ENCODE results near the gene AGR2. TPM values are rescaled to one million over a fixed set of nuclear protein-coding genes. Genes with fewer than 3 reads are reported as not detected.

Gene AGR2
- total and polyA plus RNA-seq, 7 experiments from 2014 or later = not detected

GRCh38 chr7:16753102-16753931 is 51.5 kb downstream of the AGR2 start, which contains the start of gene TSPAN13:
TSPAN13 (plus strand) TSS chr7:16753755; CDS start chr7:16753968, 213 bp downstream.
- Mint-ChIP-seq H3K36me3 (no peaks in the 10 kb centered on the region), H3K27ac (peak within 1 kb of the TSS in 1 of 9 donors; percentile 90), H3K9me3 (peaks cover 0 to 2% (median 0%) of the 10 kb centered on the region in 11 donors), H3K4me3 (peak within 1 kb of the TSS; percentile 70 to 91 (median 82)), H3K27me3 (peaks cover 31 to 60% (median 44%) of the 10 kb centered on the region in 5 donors), H3K4me1 (peaks cover 9 to 15% (median 11%) of the 10 kb centered on the region in 7 donors)
- ChIA-PET CTCF (no interaction called here), POLR2A (no interaction called here)
- intact Hi-C loops (cut with micrococcal nuclease) = loop anchor here in 1 of 2 donors (2.0 to 5.0 kb wide), 3 partner anchors 56 to 333 kb away; partner anchors contain the start of genes ANKMY2 and CRPPA
- peak in 7 of 9 donors; percentile 2 to 69 (median 18) for DNase-seq
- Histone ChIP-seq H3K9me3 (ENCODE audit: control insufficient read depth in 2 of 3, low read length in 3 of 3) (no peaks in the 10 kb centered on the region), H3K27ac (ENCODE audit: low read depth, low read length) (no peak within 1 kb of the TSS), H3K4me3 (ENCODE audit: low read length) (peak within 1 kb of the TSS; percentile 43), H3K4me1 (ENCODE audit: control insufficient read depth in 2 of 2, insufficient read depth in 2 of 2, low read length in 2 of 2) (peaks cover 0 to 5% of the 10 kb centered on the region in 2 donors), H3K36me3 (ENCODE audit: control insufficient read depth in 2 of 3, insufficient read depth in 3 of 3, low read length in 3 of 3) (no peaks in the 10 kb centered on the region), H3K27me3 (ENCODE audit: control insufficient read depth in 2 of 2, insufficient read depth in 2 of 2, low read length in 2 of 2) (peaks cover 3 to 8% of the 10 kb centered on the region in 2 donors)
- peak; percentile 83 for ATAC-seq

GRCh38 chr7:16747102-16747501 is 57.7 kb downstream of the AGR2 start:
- Mint-ChIP-seq H3K36me3 (no peaks in the 10 kb centered on the region), H3K4me3 (no peak overlapping the region)
- CTCF ChIA-PET = no interaction called here

GRCh38 chr7:16745645-16746044 is 59.2 kb downstream of the AGR2 start:
- intact Hi-C loops (cut with micrococcal nuclease) = no loop called here
- ChIA-PET POLR2A (no interaction called here), CTCF (no interaction called here)
- no peaks in the 10 kb centered on the region for H3K4me1 ChIP-seq (ENCODE audit: control insufficient read depth in 2 of 2, insufficient read depth in 2 of 2, low read length in 2 of 2)
- Mint-ChIP-seq H3K36me3 (no peaks in the 10 kb centered on the region), H3K27ac (no peak overlapping the region), H3K9me3 (no peaks in the 10 kb centered on the region), H3K27me3 (peaks cover 0 to 7% (median 2%) of the 10 kb centered on the region in 5 donors), H3K4me3 (no peak overlapping the region), H3K4me1 (no peaks in the 10 kb centered on the region)
- no peak overlapping the region for H3K4me3 ChIP-seq (ENCODE audit: low read length)
- H3K9me3 ChIP-seq (ENCODE audit: control insufficient read depth in 2 of 3, low read length in 3 of 3) = no peaks in the 10 kb centered on the region
- DNase-seq (no peak), ATAC-seq (no peak)
- no peaks in the 10 kb centered on the region for H3K36me3 ChIP-seq (ENCODE audit: control insufficient read depth in 2 of 3, insufficient read depth in 3 of 3, low read length in 3 of 3)
- H3K27me3 ChIP-seq (ENCODE audit: control insufficient read depth in 2 of 2, insufficient read depth in 2 of 2, low read length in 2 of 2) = no peaks in the 10 kb centered on the region
- H3K27ac ChIP-seq (ENCODE audit: low read depth, low read length) = no peak overlapping the region

More at GRCh38 chr7:16747102-16747501, 57.7 kb downstream of the AGR2 start:
- no peaks in the 10 kb centered on the region for H3K27me3 ChIP-seq (ENCODE audit: control insufficient read depth in 2 of 2, insufficient read depth in 2 of 2, low read length in 2 of 2)
- Mint-ChIP-seq H3K27ac (no peak overlapping the region), H3K4me1 (no peaks in the 10 kb centered on the region), H3K9me3 (no peaks in the 10 kb centered on the region), H3K27me3 (peaks cover 0 to 18% (median 9%) of the 10 kb centered on the region in 5 donors)
- H3K27ac ChIP-seq (ENCODE audit: low read depth, low read length) = no peak overlapping the region
- no peak overlapping the region for H3K4me3 ChIP-seq (ENCODE audit: low read length)
- ATAC-seq (no peak), DNase-seq (no peak)
- H3K36me3 ChIP-seq (ENCODE audit: control insufficient read depth in 2 of 3, insufficient read depth in 3 of 3, low read length in 3 of 3) = no peaks in the 10 kb centered on the region
- no peaks in the 10 kb centered on the region for H3K9me3 ChIP-seq (ENCODE audit: control insufficient read depth in 2 of 3, low read length in 3 of 3)
- no peaks in the 10 kb centered on the region for H3K4me1 ChIP-seq (ENCODE audit: control insufficient read depth in 2 of 2, insufficient read depth in 2 of 2, low read length in 2 of 2)
- POLR2A ChIA-PET = no interaction called here
- intact Hi-C loops (cut with micrococcal nuclease) = no loop called here

- Histone ChIP-seq H3K36me3 (ENCODE audit: control insufficient read depth in 2 of 3, insufficient read depth in 3 of 3, low read length in 3 of 3) (no peaks in the 10 kb centered on the region), H3K9me3 (ENCODE audit: control insufficient read depth in 2 of 3, low read length in 3 of 3) (no peaks in the 10 kb centered on the region), H3K27me3 (ENCODE audit: control insufficient read depth in 2 of 2, insufficient read depth in 2 of 2, low read length in 2 of 2) (no peaks in the 10 kb centered on the region), H3K4me1 (ENCODE audit: control insufficient read depth in 2 of 2, insufficient read depth in 2 of 2, low read length in 2 of 2) (no peaks in the 10 kb centered on the region), H3K4me3 (ENCODE audit: low read length) (no peak overlapping the region), H3K27ac (ENCODE audit: low read depth, low read length) (no peak overlapping the region)
- DNase-seq (no peak), ATAC-seq (no peak)
- CTCF ChIA-PET = no interaction called here
- Mint-ChIP-seq H3K27me3 (peaks cover 0 to 4% (median 0%) of the 10 kb centered on the region in 5 donors), H3K27ac (peak overlapping the region in 1 of 9 donors; percentile 20), H3K36me3 (no peaks in the 10 kb centered on the region), H3K4me3 (no peak overlapping the region), H3K4me1 (no peaks in the 10 kb centered on the region), H3K9me3 (no peaks in the 10 kb centered on the region)
- POLR2A ChIA-PET = no interaction called here
- intact Hi-C loops (cut with micrococcal nuclease) = no loop called here
These were observed 60.1 kb downstream of the AGR2 start for GRCh38 chr7:16744518-16745250.

GRCh38 chr7:16743236-16743635 is 61.6 kb downstream of the AGR2 start:
- Mint-ChIP-seq H3K9me3 (no peaks in the 10 kb centered on the region), H3K4me1 (no peaks in the 10 kb centered on the region)
- intact Hi-C loops (cut with micrococcal nuclease) = no loop called here

GRCh38 chr7:16742547-16742946 is 62.3 kb downstream of the AGR2 start:
- POLR2A ChIA-PET = interaction anchor here (0.6 kb wide), 1 partner anchor 191 kb away, joined by 3 read pairs; no protein-coding TSS in a partner anchor
- no peak for ATAC-seq

More at GRCh38 chr7:16743236-16743635, 61.6 kb downstream of the AGR2 start:
- H3K36me3 ChIP-seq (ENCODE audit: control insufficient read depth in 2 of 3, insufficient read depth in 3 of 3, low read length in 3 of 3) = no peaks in the 10 kb centered on the region
- no peaks in the 10 kb centered on the region for H3K36me3 Mint-ChIP-seq
- POLR2A ChIA-PET = interaction anchor here (0.6 kb wide), 1 partner anchor 192 kb away, joined by 3 read pairs; no protein-coding TSS in a partner anchor
- DNase-seq (no peak), ATAC-seq (no peak)
- no peaks in the 10 kb centered on the region for H3K9me3 ChIP-seq (ENCODE audit: control insufficient read depth in 2 of 3, low read length in 3 of 3)
- no peak overlapping the region for H3K27ac Mint-ChIP-seq
- no peaks in the 10 kb centered on the region for H3K4me1 ChIP-seq (ENCODE audit: control insufficient read depth in 2 of 2, insufficient read depth in 2 of 2, low read length in 2 of 2)
- CTCF ChIA-PET = no interaction called here
- no peak overlapping the region for H3K4me3 ChIP-seq (ENCODE audit: low read length)
- peaks cover 0 to 4% (median 0%) of the 10 kb centered on the region in 5 donors for H3K27me3 Mint-ChIP-seq
- H3K27me3 ChIP-seq (ENCODE audit: control insufficient read depth in 2 of 2, insufficient read depth in 2 of 2, low read length in 2 of 2) = no peaks in the 10 kb centered on the region
- no peak overlapping the region for H3K27ac ChIP-seq (ENCODE audit: low read depth, low read length)
- H3K4me3 Mint-ChIP-seq = no peak overlapping the region

More at GRCh38 chr7:16742547-16742946, 62.3 kb downstream of the AGR2 start:
- no peak overlapping the region for H3K27ac Mint-ChIP-seq
- Histone ChIP-seq H3K4me3 (ENCODE audit: low read length) (no peak overlapping the region), H3K27ac (ENCODE audit: low read depth, low read length) (no peak overlapping the region), H3K36me3 (ENCODE audit: control insufficient read depth in 2 of 3, insufficient read depth in 3 of 3, low read length in 3 of 3) (no peaks in the 10 kb centered on the region), H3K9me3 (ENCODE audit: control insufficient read depth in 2 of 3, low read length in 3 of 3) (no peaks in the 10 kb centered on the region), H3K4me1 (ENCODE audit: control insufficient read depth in 2 of 2, insufficient read depth in 2 of 2, low read length in 2 of 2) (no peaks in the 10 kb centered on the region), H3K27me3 (ENCODE audit: control insufficient read depth in 2 of 2, insufficient read depth in 2 of 2, low read length in 2 of 2) (no peaks in the 10 kb centered on the region)
- CTCF ChIA-PET = no interaction called here
- no peaks in the 10 kb centered on the region for H3K4me1 Mint-ChIP-seq
- intact Hi-C loops (cut with micrococcal nuclease) = no loop called here
- H3K36me3 Mint-ChIP-seq = no peaks in the 10 kb centered on the region
- no peaks in the 10 kb centered on the region for H3K9me3 Mint-ChIP-seq
- DNase-seq = no peak
- H3K4me3 Mint-ChIP-seq = no peak overlapping the region
- peaks cover 0 to under 1% (median 0%) of the 10 kb centered on the region in 5 donors for H3K27me3 Mint-ChIP-seq

All from naive thymus-derived CD4-positive, alpha-beta T cell (primary cell).